Astrocyte (in vitro differentiated cells and primary cell): ENCODE data around the gene SIDT2. TPM values are rescaled to one million over a fixed set of nuclear protein-coding genes. Genes with fewer than 3 reads are reported as not detected.
A peak's percentile ranks its signal among the peaks of the same experiment; 100 is the strongest.

Experiments
- DNase-seq: peaks from one replicate; pipeline ENCODE4 v3.0.0-alpha.2; 2010; ENCODE audit warnings: low read depth
- FAIRE-seq: peaks from 2 replicates; lab custom pipeline; 2011; peaks lifted over from hg19 to GRCh38; lab: Jason Lieb, UNC
- H2AFZ ChIP-seq: 2 replicates; pipeline ENCODE4 v1.6.0; 2012; ENCODE audit warnings: low read depth, low read length, inconsistent platforms
- H3K27ac ChIP-seq: 2 replicates; pipeline ENCODE4 v1.5.1; 2011; ENCODE audit warnings: low read depth, low read length, inconsistent platforms
- H3K27me3 ChIP-seq: 2 replicates; pipeline ENCODE4 v1.6.0; 2011; ENCODE audit warnings: low read length, inconsistent platforms; ENCODE audit not compliant: insufficient read depth
- H3K36me3 ChIP-seq: 2 replicates; pipeline ENCODE4 v1.5.1; 2011; ENCODE audit warnings: low read length, inconsistent platforms; ENCODE audit not compliant: insufficient read depth
- H3K4me1 ChIP-seq: 2 replicates; pipeline ENCODE4 v1.5.1; 2011; ENCODE audit warnings: low read length, inconsistent platforms; ENCODE audit not compliant: insufficient read depth
- H3K4me2 ChIP-seq: 2 replicates; pipeline ENCODE4 v1.6.0; 2012; ENCODE audit warnings: low read length, inconsistent platforms
- H3K4me3 ChIP-seq: 2 replicates; pipeline ENCODE4 v1.5.1; 2011; ENCODE audit warnings: low read depth, mild to moderate bottlenecking, low read length, inconsistent platforms; ENCODE audit not compliant: insufficient read depth
- H3K79me2 ChIP-seq: 2 replicates; pipeline ENCODE4 v1.6.0; 2012; ENCODE audit warnings: mild to moderate bottlenecking, low read length, inconsistent platforms; ENCODE audit not compliant: insufficient read depth
- H3K9ac ChIP-seq: 2 replicates; pipeline ENCODE4 v1.6.0; 2012; ENCODE audit warnings: mild to moderate bottlenecking, low read length, inconsistent platforms
- H3K9me3 ChIP-seq: 2 replicates; pipeline ENCODE4 v1.5.1; 2012; ENCODE audit warnings: low read depth, mild to moderate bottlenecking, low read length, inconsistent platforms; ENCODE audit not compliant: insufficient read depth
- H4K20me1 ChIP-seq: 2 replicates; pipeline ENCODE4 v1.6.0; 2012; ENCODE audit warnings: low read length, inconsistent platforms; ENCODE audit not compliant: insufficient read depth
- H3K27ac Mint-ChIP-seq: one replicate; pipeline ENCODE4 v1.8.0; 2021; ENCODE audit warnings: mild to moderate bottlenecking, mixed read lengths; ENCODE audit not compliant: unreplicated experiment
- H3K27me3 Mint-ChIP-seq: one replicate; pipeline ENCODE4 v1.8.0; 2021; ENCODE audit warnings: low read depth, mixed read lengths; ENCODE audit not compliant: unreplicated experiment
- H3K36me3 Mint-ChIP-seq: one replicate; pipeline ENCODE4 v1.8.0; 2021; ENCODE audit warnings: low read depth, mixed read lengths; ENCODE audit not compliant: unreplicated experiment
- H3K4me1 Mint-ChIP-seq: one replicate; pipeline ENCODE4 v1.8.0; 2021; ENCODE audit warnings: low read depth, mixed read lengths; ENCODE audit not compliant: unreplicated experiment
- H3K4me3 Mint-ChIP-seq: one replicate; pipeline ENCODE4 v1.8.0; 2021; ENCODE audit warnings: mild to moderate bottlenecking, moderate library complexity, mixed read lengths; ENCODE audit not compliant: unreplicated experiment
- H3K9me3 Mint-ChIP-seq: one replicate; pipeline ENCODE4 v1.8.0; 2021; ENCODE audit warnings: mild to moderate bottlenecking, mixed read lengths; ENCODE audit not compliant: unreplicated experiment
- CTCF ChIP-seq: IDR thresholded peaks from 2 replicates; pipeline ENCODE4 v1.5.1; 2011; ENCODE audit warnings: low read depth, mild to moderate bottlenecking, inconsistent platforms, low read length, moderate library complexity; ENCODE audit not compliant: insufficient read depth
- EZH2 ChIP-seq: IDR thresholded peaks from 2 replicates; pipeline ENCODE4 v1.6.1; 2012; ENCODE audit warnings: mild to moderate bottlenecking, low read length, inconsistent platforms; ENCODE audit not compliant: insufficient read depth
- total RNA-seq: library from RNA; stranded (reverse); gene quantifications from 2 replicates; pipeline ENCODE4 v1.2.1, GENCODE V29; 2021

The SIDT2 gene
- total RNA-seq, 1 donor from 2014 or later = 55.8 TPM

DNA sequence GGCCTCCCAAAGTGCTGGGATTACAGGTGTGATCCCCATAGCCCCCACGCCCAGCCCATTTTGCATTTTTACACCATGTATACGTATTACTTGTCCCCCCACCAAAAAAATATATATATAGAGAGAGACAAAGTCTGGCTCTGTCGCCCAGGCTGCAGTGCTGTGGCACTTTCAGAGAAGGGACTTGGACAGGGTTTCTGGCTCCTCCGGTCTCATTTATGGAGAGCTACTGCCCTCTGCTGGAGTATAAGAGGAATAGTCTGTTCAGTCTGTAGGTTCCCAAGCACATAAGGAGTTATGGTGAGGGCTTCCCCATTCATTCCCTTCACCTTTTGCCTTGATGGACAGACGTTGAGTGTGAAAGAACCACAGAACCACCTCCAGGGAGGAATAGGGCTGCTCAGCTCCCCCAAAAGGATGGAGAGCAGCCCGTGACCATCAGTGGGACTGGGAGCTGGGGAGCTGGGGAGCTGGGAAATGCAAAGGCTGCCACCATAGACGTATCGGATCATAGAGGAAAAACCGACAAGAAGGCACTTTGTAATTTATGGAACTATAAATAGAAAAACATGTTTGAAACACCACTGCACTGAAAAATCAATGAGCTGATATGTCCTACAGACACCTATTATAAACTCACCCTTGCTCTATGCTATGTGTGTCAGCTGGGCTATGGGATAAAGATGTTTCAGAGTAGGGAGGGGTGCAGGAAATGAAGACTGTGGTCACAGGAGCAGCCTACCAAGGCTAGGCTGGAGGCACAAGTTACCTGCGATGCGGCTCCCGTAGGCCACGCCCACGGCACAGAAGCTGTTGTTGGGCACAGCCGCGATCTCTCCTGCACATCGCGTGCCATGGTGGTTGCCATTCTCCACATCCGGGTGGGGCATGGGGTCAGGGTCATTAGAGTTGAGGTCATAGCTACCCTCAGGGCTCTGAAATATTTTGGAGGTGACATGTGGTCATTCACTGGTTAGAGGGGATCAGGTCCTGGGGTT lies 48.1 kb downstream of the SIDT2 start:
- H3K9ac ChIP-seq = no peak overlapping the region
- TF ChIP-seq CTCF = peak; percentile 79
- TF ChIP-seq EZH2 = no peak
- H3K27me3 ChIP-seq = no peaks in the 10 kb centered on the region
- H3K4me1 ChIP-seq = peaks cover 21% of the 10 kb centered on the region
- no peaks in the 10 kb centered on the region for H3K9me3 ChIP-seq
- Mint-ChIP-seq H3K9me3 (no peaks in the 10 kb centered on the region), H3K4me3 (no peak overlapping the region), H3K36me3 (peaks cover 25% of the 10 kb centered on the region), H3K4me1 (peaks cover 15% of the 10 kb centered on the region), H3K27me3 (no peaks in the 10 kb centered on the region), H3K27ac (no peak overlapping the region)
- peak; percentile 74 for FAIRE-seq
- H2AFZ ChIP-seq = no peak overlapping the region
- DNase-seq = no peak
- H3K4me3 ChIP-seq = no peak overlapping the region
- H3K27ac ChIP-seq = no peak overlapping the region
- H3K79me2 ChIP-seq = peaks cover 30% of the 10 kb centered on the region
- peaks cover 41% of the 10 kb centered on the region for H3K36me3 ChIP-seq
- H4K20me1 ChIP-seq = peaks cover 40% of the 10 kb centered on the region
- no peak overlapping the region for H3K4me2 ChIP-seq

- Histone ChIP-seq H3K27ac (no peak overlapping the region), H3K4me2 (no peak overlapping the region), H3K4me3 (no peak overlapping the region), H3K4me1 (peaks cover 16% of the 10 kb centered on the region), H3K9me3 (no peaks in the 10 kb centered on the region), H4K20me1 (peaks cover 40% of the 10 kb centered on the region), H3K9ac (no peak overlapping the region), H3K79me2 (peaks cover 39% of the 10 kb centered on the region), H3K36me3 (peaks cover 38% of the 10 kb centered on the region), H2AFZ (no peak overlapping the region), H3K27me3 (no peaks in the 10 kb centered on the region)
- H3K4me1 Mint-ChIP-seq = peaks cover 13% of the 10 kb centered on the region
- H3K27me3 Mint-ChIP-seq = no peaks in the 10 kb centered on the region
- no peaks in the 10 kb centered on the region for H3K9me3 Mint-ChIP-seq
- H3K36me3 Mint-ChIP-seq = peaks cover 23% of the 10 kb centered on the region
- TF ChIP-seq EZH2 = no peak
- TF ChIP-seq CTCF = no peak
- DNase-seq = no peak
- no peak for FAIRE-seq
- H3K27ac Mint-ChIP-seq = no peak overlapping the region
- no peak overlapping the region for H3K4me3 Mint-ChIP-seq
Observed at GRCh38 chr11:117228091-117228490, 49.5 kb downstream of the SIDT2 start.

DNA sequence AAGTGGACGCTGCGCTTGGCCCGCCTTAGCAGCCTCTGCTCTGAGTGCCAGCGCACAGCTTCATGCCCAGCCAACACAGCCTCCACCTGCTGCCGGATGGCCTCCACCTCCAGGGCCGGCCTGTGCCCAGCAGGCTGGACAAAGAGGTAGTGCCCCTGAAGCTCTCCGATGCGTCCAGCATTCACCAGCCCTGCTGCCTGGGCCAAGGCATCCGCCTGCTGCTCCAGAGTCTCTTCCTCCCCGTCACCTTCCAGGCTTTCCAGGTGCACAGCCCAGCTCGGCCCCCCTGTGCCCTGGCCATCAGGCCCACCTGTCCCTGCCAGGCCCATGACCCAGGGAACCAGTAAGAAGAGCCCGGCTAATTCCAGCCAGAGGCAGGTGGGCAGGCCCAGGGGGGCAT lies 50.9 kb downstream of the SIDT2 start:
- FAIRE-seq (no peak), DNase-seq (no peak)
- peaks cover 39% of the 10 kb centered on the region for H4K20me1 ChIP-seq
- no peaks in the 10 kb centered on the region for H3K27me3 ChIP-seq
- Mint-ChIP-seq H3K27ac (no peak overlapping the region), H3K27me3 (no peaks in the 10 kb centered on the region), H3K4me1 (peaks cover 24% of the 10 kb centered on the region), H3K9me3 (no peaks in the 10 kb centered on the region), H3K4me3 (peak overlapping the region; percentile 20), H3K36me3 (peaks cover 12% of the 10 kb centered on the region)
- H3K4me3 ChIP-seq = no peak overlapping the region
- H3K79me2 ChIP-seq = peaks cover 52% of the 10 kb centered on the region
- H3K4me1 ChIP-seq = peaks cover 24% of the 10 kb centered on the region
- no peak for TF ChIP-seq EZH2
- no peak for TF ChIP-seq CTCF
- H3K36me3 ChIP-seq = peaks cover 26% of the 10 kb centered on the region
- H3K4me2 ChIP-seq = no peak overlapping the region
- H3K9ac ChIP-seq = no peak overlapping the region
- no peak overlapping the region for H2AFZ ChIP-seq
- H3K27ac ChIP-seq = no peak overlapping the region
- H3K9me3 ChIP-seq = no peaks in the 10 kb centered on the region
